K562 (cell line): ENCODE measurements around the gene ERBB3. TPM values are rescaled to one million over a fixed set of nuclear protein-coding genes. Genes with fewer than 3 reads are reported as not detected.
A peak's percentile ranks its signal among the peaks of the same experiment; 100 is the strongest.

ENCODE experiments used
- BRD9 ChIP-seq: fragments of 450-650 bp; IDR thresholded peaks from 2 replicates; pipeline ENCODE4 v1.6.1; 2018; ENCODE audit warnings: low read depth; ENCODE audit not compliant: partially characterized antibody
- GTF2A2 ChIP-seq: IDR thresholded peaks from 2 replicates; pipeline ENCODE4 v1.6.1; 2016; ENCODE audit warnings: mild to moderate bottlenecking, missing genetic modification characterization, missing compliant biosample characterization
- HIVEP1 ChIP-seq: fragments of 250-450 bp; sonication (Bioruptor Pico); IDR thresholded peaks from 2 replicates; pipeline ENCODE4 v1.4.0; 2020; ENCODE audit warnings: mild to moderate bottlenecking
- HMG20B ChIP-seq: fragments of 250-450 bp; sonication (Bioruptor Pico); IDR thresholded peaks from 2 replicates; pipeline ENCODE4 v1.5.0; 2021; ENCODE audit warnings: mild to moderate bottlenecking
- NONO ChIP-seq, 2 experiments: fragments of 200-400 bp in 1 of 2; fragments of 450-650 bp in 1 of 2; formaldehyde crosslinking in 1 of 2; IDR thresholded peaks; 2 replicates each; pipeline ENCODE4 v1.6.1; 2017; ENCODE audit warnings: low read depth in 2 of 2, mild to moderate bottlenecking in 2 of 2, moderate library complexity in 2 of 2, low read length in 1 of 2
- POLR3A ChIP-seq: IDR thresholded peaks from 2 replicates; pipeline ENCODE4 v1.6.1; 2011; ENCODE audit warnings: borderline replicate concordance, mild to moderate bottlenecking, moderate library complexity; ENCODE audit not compliant: insufficient read length, insufficient read depth; ENCODE audit errors: extremely low read depth
- PTTG1 ChIP-seq: fragments of 450-650 bp; IDR thresholded peaks from 2 replicates; pipeline ENCODE4 v1.6.1; 2016; ENCODE audit warnings: low read depth, mild to moderate bottlenecking, missing genetic modification characterization, missing compliant biosample characterization
- STAT5B ChIP-seq: fragments of 250-450 bp; sonication (Bioruptor Pico); IDR thresholded peaks from 2 replicates; pipeline ENCODE4 v1.8.0; 2021; ENCODE audit warnings: mild to moderate bottlenecking, inconsistent platforms
- TCF7L2 ChIP-seq: fragments of 150-350 bp; IDR thresholded peaks from 2 replicates; pipeline ENCODE4 v1.6.1; 2016; ENCODE audit warnings: low read depth, mild to moderate bottlenecking, low read length, moderate library complexity
- YBX1 ChIP-seq: fragments of 450-650 bp; IDR thresholded peaks from 2 replicates; pipeline ENCODE4 v1.7.1; 2016; ENCODE audit warnings: mild to moderate bottlenecking
- ZKSCAN3 ChIP-seq: fragments of 250-450 bp; sonication (Bioruptor Pico); IDR thresholded peaks from 2 replicates; pipeline ENCODE4 v1.4.0; 2020
- ZNF311 ChIP-seq: fragments of 250-450 bp; sonication (Bioruptor Pico); IDR thresholded peaks from 2 replicates; pipeline ENCODE4 v1.4.0; 2020; ENCODE audit warnings: mild to moderate bottlenecking, moderate library complexity
- ZNF449 ChIP-seq: fragments of 250-450 bp; sonication (Bioruptor Pico); IDR thresholded peaks from 2 replicates; pipeline ENCODE4 v1.8.0; 2022; ENCODE audit warnings: moderate library complexity, mild to moderate bottlenecking, inconsistent platforms
- ZNF518B ChIP-seq: fragments of 250-450 bp; sonication (Bioruptor Pico); IDR thresholded peaks from 2 replicates; pipeline ENCODE4 v1.5.0; 2021; ENCODE audit warnings: mild to moderate bottlenecking, moderate library complexity
- ZNF764 ChIP-seq: fragments of 250-450 bp; sonication (Bioruptor Pico); IDR thresholded peaks from 2 replicates; pipeline ENCODE4 v1.4.0; 2020; ENCODE audit warnings: low read depth, mild to moderate bottlenecking, moderate library complexity
- ZSCAN32 ChIP-seq: fragments of 450-650 bp; formaldehyde crosslinking; IDR thresholded peaks from 2 replicates; pipeline ENCODE4 v1.4.0; 2020; ENCODE audit warnings: mild to moderate bottlenecking, moderate library complexity
- polyA plus RNA-seq, 8 experiments: library from polyadenylated mRNA; depleted of rRNA in 4 of 8; stranded (reverse) in 5 of 8; unstranded in 3 of 8; fragments of >200 nt; fragmentation: Nextera tagmentation in 2 of 8; fragmentation: Illumina TruSeq in 1 of 8; extraction: Ambion mirVana in 2 of 8; extraction: Trizol in 1 of 8; gene quantifications; 2 replicates each; pipeline versions ENCODE4 v1.2.1 to v1.2.3, GENCODE V29; 2011 to 2014; ENCODE audit warnings: inconsistent platforms in 1 of 8, missing spikeins in 1 of 8
- total RNA-seq, 7 experiments: library from RNA; depleted of rRNA in 6 of 7; stranded (reverse); fragments of >200 nt in 6 of 7; fragmentation: Illumina TruSeq in 2 of 7; extraction: Trizol in 2 of 7; gene quantifications; 2 replicates each; pipeline versions ENCODE4 v1.2.1 to v1.2.3, GENCODE V29; 2011 to 2021; ENCODE audit warnings: low replicate concordance in 1 of 7
- TF ChIP-seq, protein P1 (sequence below), 3 experiments: IDR thresholded peaks in 2 of 3; conservative IDR thresholded peaks in 1 of 3; 2 replicates each; pipeline ENCODE4 v1.5.1; 2011 to 2012; ENCODE audit warnings: low read length in 3 of 3, mild to moderate bottlenecking in 3 of 3, control low read depth in 2 of 3, improper control_type of control experiment in 1 of 3, inconsistent platforms in 1 of 3, low read depth in 1 of 3, mixed read lengths in 1 of 3, moderate library complexity in 1 of 3; ENCODE audit not compliant: insufficient read depth in 2 of 3
- TF ChIP-seq, protein P2 (sequence below): fragments of 200-800 bp; sonication (Bioruptor generic); IDR thresholded peaks from 2 replicates; pipeline ENCODE4 v1.6.1; 2017; ENCODE audit warnings: missing genetic modification characterization, missing compliant biosample characterization
- TF ChIP-seq, protein P3 (sequence below): fragments of 450-650 bp; IDR thresholded peaks from 2 replicates; pipeline ENCODE4 v1.6.1; 2016; ENCODE audit warnings: low read depth, mild to moderate bottlenecking, moderate library complexity

ERBB3 gene
- total and polyA plus RNA-seq, 9 of the 15 experiments (the other 6 are each of a cell fraction or from before 2014, with no cell fraction given): 1.5 to 5.4 (median 3.8) TPM

GRCh38 chr12:56126732-56127239 is 46.8 kb downstream of the ERBB3 start (continued):
- TF ChIP-seq, protein P1, sequence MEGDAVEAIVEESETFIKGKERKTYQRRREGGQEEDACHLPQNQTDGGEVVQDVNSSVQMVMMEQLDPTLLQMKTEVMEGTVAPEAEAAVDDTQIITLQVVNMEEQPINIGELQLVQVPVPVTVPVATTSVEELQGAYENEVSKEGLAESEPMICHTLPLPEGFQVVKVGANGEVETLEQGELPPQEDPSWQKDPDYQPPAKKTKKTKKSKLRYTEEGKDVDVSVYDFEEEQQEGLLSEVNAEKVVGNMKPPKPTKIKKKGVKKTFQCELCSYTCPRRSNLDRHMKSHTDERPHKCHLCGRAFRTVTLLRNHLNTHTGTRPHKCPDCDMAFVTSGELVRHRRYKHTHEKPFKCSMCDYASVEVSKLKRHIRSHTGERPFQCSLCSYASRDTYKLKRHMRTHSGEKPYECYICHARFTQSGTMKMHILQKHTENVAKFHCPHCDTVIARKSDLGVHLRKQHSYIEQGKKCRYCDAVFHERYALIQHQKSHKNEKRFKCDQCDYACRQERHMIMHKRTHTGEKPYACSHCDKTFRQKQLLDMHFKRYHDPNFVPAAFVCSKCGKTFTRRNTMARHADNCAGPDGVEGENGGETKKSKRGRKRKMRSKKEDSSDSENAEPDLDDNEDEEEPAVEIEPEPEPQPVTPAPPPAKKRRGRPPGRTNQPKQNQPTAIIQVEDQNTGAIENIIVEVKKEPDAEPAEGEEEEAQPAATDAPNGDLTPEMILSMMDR (IDR thresholded peaks at IDR 0.05 in 2 of 3, conservative IDR thresholded peaks at IDR 0.05 in 1 of 3; ENCODE audit: insufficient read depth in 2 of 3, low read depth in 1 of 3, low read length in 3 of 3): no peak
- TF ChIP-seq HIVEP1 (CRISPR knock-in tag) (no peak), ZNF764 (CRISPR knock-in tag) (no peak), STAT5B (CRISPR knock-in tag) (no peak), NONO (IDR thresholded peaks at IDR 0.05; ENCODE audit: low read depth in 2 of 2, low read length in 1 of 2) (peak in 1 of 2 experiments; percentile 38; a peak in 1 of 4 replicates), ZNF449 (CRISPR knock-in tag) (no peak), BRD9 (peak; percentile 84), POLR3A (no peak), TCF7L2 (no peak), GTF2A2 (tag) (no peak), YBX1 (no peak), HMG20B (CRISPR knock-in tag) (no peak), PTTG1 (tag) (no peak), ZKSCAN3 (CRISPR knock-in tag) (no peak), ZNF311 (CRISPR knock-in tag) (no peak), ZNF518B (CRISPR knock-in tag) (no peak), ZSCAN32 (peak; percentile 37; the same call in 1 of the 2 replicates)
- TF ChIP-seq, protein P2, sequence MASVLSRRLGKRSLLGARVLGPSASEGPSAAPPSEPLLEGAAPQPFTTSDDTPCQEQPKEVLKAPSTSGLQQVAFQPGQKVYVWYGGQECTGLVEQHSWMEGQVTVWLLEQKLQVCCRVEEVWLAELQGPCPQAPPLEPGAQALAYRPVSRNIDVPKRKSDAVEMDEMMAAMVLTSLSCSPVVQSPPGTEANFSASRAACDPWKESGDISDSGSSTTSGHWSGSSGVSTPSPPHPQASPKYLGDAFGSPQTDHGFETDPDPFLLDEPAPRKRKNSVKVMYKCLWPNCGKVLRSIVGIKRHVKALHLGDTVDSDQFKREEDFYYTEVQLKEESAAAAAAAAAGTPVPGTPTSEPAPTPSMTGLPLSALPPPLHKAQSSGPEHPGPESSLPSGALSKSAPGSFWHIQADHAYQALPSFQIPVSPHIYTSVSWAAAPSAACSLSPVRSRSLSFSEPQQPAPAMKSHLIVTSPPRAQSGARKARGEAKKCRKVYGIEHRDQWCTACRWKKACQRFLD: no peak
- TF ChIP-seq, protein P3, sequence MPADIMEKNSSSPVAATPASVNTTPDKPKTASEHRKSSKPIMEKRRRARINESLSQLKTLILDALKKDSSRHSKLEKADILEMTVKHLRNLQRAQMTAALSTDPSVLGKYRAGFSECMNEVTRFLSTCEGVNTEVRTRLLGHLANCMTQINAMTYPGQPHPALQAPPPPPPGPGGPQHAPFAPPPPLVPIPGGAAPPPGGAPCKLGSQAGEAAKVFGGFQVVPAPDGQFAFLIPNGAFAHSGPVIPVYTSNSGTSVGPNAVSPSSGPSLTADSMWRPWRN: peak; percentile 77
